Neural cell (in vitro differentiated cells): Measurements from ENCODE around the gene OSM. TPM values are rescaled to one million over a fixed set of nuclear protein-coding genes. Genes with fewer than 3 reads are reported as not detected.

Experiments used
- H2AFZ ChIP-seq: fragments of 200-600, 300-800 bp; sonication (generic), shearing (Covaris generic); 2 replicates; pipeline ENCODE4 v1.6.0; 2014; ENCODE audit warnings: low read depth, mild to moderate bottlenecking, antibody characterized with exemption, low read length, moderate library complexity
- H3F3A ChIP-seq: fragments of 200-600 bp; shearing (Covaris generic); 2 replicates; pipeline ENCODE4 v1.6.1; 2016; ENCODE audit warnings: mild to moderate bottlenecking, moderate library complexity, mixed read lengths, antibody characterized with exemption, low read length; ENCODE audit not compliant: insufficient read depth, poor library complexity, severe bottlenecking
- H3K27ac ChIP-seq: fragments of 200-600, 300-800 bp; sonication (generic), shearing (Covaris generic); 2 replicates; pipeline ENCODE4 v1.5.1; 2014; ENCODE audit warnings: mild to moderate bottlenecking, low read length, moderate library complexity
- H3K27me3 ChIP-seq: fragments of 300-800, 200-600 bp; sonication (generic), shearing (Covaris generic); 2 replicates; pipeline ENCODE4 v1.6.0; 2014; ENCODE audit warnings: mild to moderate bottlenecking, low read depth, low read length, moderate library complexity; ENCODE audit not compliant: insufficient read depth
- H3K36me3 ChIP-seq: fragments of 300-800, 200-600 bp; sonication (generic), shearing (Covaris generic); 2 replicates; pipeline ENCODE4 v1.5.1; 2014; ENCODE audit warnings: mild to moderate bottlenecking, antibody characterized with exemption, low read length, moderate library complexity; ENCODE audit not compliant: insufficient read depth
- H3K4me2 ChIP-seq: fragments of 300-800, 200-600 bp; sonication (generic), shearing (Covaris generic); 2 replicates; pipeline ENCODE4 v1.6.0; 2014; ENCODE audit warnings: mild to moderate bottlenecking, low read length
- H3K4me3 ChIP-seq: fragments of 300-800, 200-600 bp; sonication (generic), shearing (Covaris generic); 2 replicates; pipeline ENCODE4 v1.5.1; 2014; ENCODE audit warnings: mild to moderate bottlenecking, low read length, moderate library complexity
- H3K79me2 ChIP-seq: fragments of 200-600 bp; shearing (Covaris generic); replicated peaks from 2 replicates; pipeline ENCODE4 v1.6.0; 2014; ENCODE audit warnings: mild to moderate bottlenecking, low read length, moderate library complexity; ENCODE audit not compliant: insufficient read depth
- H3K9ac ChIP-seq: fragments of 300-800, 200-600 bp; sonication (generic), shearing (Covaris generic); 2 replicates; pipeline ENCODE4 v1.6.1; 2016; ENCODE audit warnings: mild to moderate bottlenecking, low read length, mixed read lengths
- H3K9me2 ChIP-seq: fragments of 200-600 bp; shearing (Covaris generic); 2 replicates; pipeline ENCODE4 v1.6.1; 2016; ENCODE audit warnings: mild to moderate bottlenecking, low read length, mixed read lengths; ENCODE audit not compliant: insufficient read depth
- H3K9me3 ChIP-seq: fragments of 200-600, 300-800 bp; sonication (generic), shearing (Covaris generic); 2 replicates; pipeline ENCODE4 v1.6.1; 2016; ENCODE audit warnings: mild to moderate bottlenecking, mixed run types, low read length, moderate library complexity, mixed read lengths
- H4K20me1 ChIP-seq: fragments of 200-600 bp; shearing (Covaris generic); 2 replicates; pipeline ENCODE4 v1.6.1; 2016; ENCODE audit warnings: mild to moderate bottlenecking, mixed run types; ENCODE audit not compliant: insufficient read depth
- CTCF ChIP-seq: fragments of 450-650 bp; IDR thresholded peaks from 2 replicates; pipeline ENCODE4 v1.5.1; 2014; ENCODE audit warnings: antibody characterized with exemption, mild to moderate bottlenecking, moderate library complexity; ENCODE audit not compliant: poor library complexity, severe bottlenecking
- EP300 ChIP-seq: fragments of 450-650 bp; conservative IDR thresholded peaks from 2 replicates; pipeline ENCODE4 v1.6.1; 2014; ENCODE audit warnings: antibody characterized with exemption, mild to moderate bottlenecking, moderate library complexity; ENCODE audit not compliant: poor library complexity, severe bottlenecking
- EZH2 ChIP-seq: fragments of 200-600, 300-800 bp; shearing (Covaris generic), sonication (generic); IDR thresholded peaks from 2 replicates; pipeline ENCODE4 v1.6.1; 2014; ENCODE audit warnings: antibody characterized with exemption, low read length, borderline replicate concordance, mild to moderate bottlenecking; ENCODE audit not compliant: insufficient read depth, poor library complexity, severe bottlenecking
- MXI1 ChIP-seq: fragments of 450-650 bp; conservative IDR thresholded peaks from 2 replicates; pipeline ENCODE4 v1.6.1; 2014; ENCODE audit warnings: antibody characterized with exemption, mild to moderate bottlenecking; ENCODE audit not compliant: poor library complexity, severe bottlenecking
- POLR2AphosphoS5 ChIP-seq: IDR thresholded peaks from 2 replicates; pipeline ENCODE4 v1.6.1; 2012
- RAD21 ChIP-seq: fragments of 450-650 bp; conservative IDR thresholded peaks from 2 replicates; pipeline ENCODE4 v1.6.1; 2014; ENCODE audit warnings: antibody characterized with exemption, mild to moderate bottlenecking, moderate library complexity
- REST ChIP-seq: IDR thresholded peaks from 2 replicates; pipeline ENCODE4 v1.6.1; 2012; ENCODE audit warnings: borderline replicate concordance
- SMC3 ChIP-seq: fragments of 450-650 bp; conservative IDR thresholded peaks from 2 replicates; pipeline ENCODE4 v1.6.1; 2014; ENCODE audit warnings: antibody characterized with exemption, mild to moderate bottlenecking, moderate library complexity; ENCODE audit not compliant: poor library complexity
- TAF1 ChIP-seq: IDR thresholded peaks from 2 replicates; pipeline ENCODE4 v1.6.1; 2012; ENCODE audit warnings: low read depth
- polyA plus RNA-seq: library from polyadenylated mRNA; depleted of rRNA; stranded (reverse); fragments of >200 nt; gene quantifications from 2 replicates; pipeline ENCODE4 v1.2.3, GENCODE V29; 2014

The OSM gene
- polyA plus RNA-seq, 1 donor from 2014 or later, result not detected

GRCh38 chr22:30306627-30307011 is 40.0 kb upstream of the OSM start:
- H3K79me2 ChIP-seq, result no peaks in the 10 kb centered on the region
- no peaks in the 10 kb centered on the region for H3K27me3 ChIP-seq
- H4K20me1 ChIP-seq, result no peaks in the 10 kb centered on the region
- no peak overlapping the region for H3K4me3 ChIP-seq
- no peak overlapping the region for H3K9ac ChIP-seq
- no peaks in the 10 kb centered on the region for H3K9me3 ChIP-seq
- no peaks in the 10 kb centered on the region for H3K9me2 ChIP-seq
- TF ChIP-seq SMC3 (no peak), RAD21 (no peak), TAF1 (no peak), CTCF (no peak), REST (no peak), MXI1 (no peak)
- H3K27ac ChIP-seq, result no peak overlapping the region
- no peak overlapping the region for H3K4me2 ChIP-seq
- no peak overlapping the region for H2AFZ ChIP-seq
- no peaks in the 10 kb centered on the region for H3K36me3 ChIP-seq
- no peaks in the 10 kb centered on the region for H3F3A ChIP-seq

GRCh38 chr22:30305906-30306626 is 39.4 kb upstream of the OSM start:
- Histone ChIP-seq H3K9me3 (no peaks in the 10 kb centered on the region), H3K9me2 (no peaks in the 10 kb centered on the region), H3K4me3 (no peak overlapping the region), H3F3A (no peaks in the 10 kb centered on the region), H3K27me3 (no peaks in the 10 kb centered on the region), H3K36me3 (no peaks in the 10 kb centered on the region), H3K9ac (no peak overlapping the region), H4K20me1 (no peaks in the 10 kb centered on the region), H3K4me2 (no peak overlapping the region), H2AFZ (no peak overlapping the region), H3K27ac (no peak overlapping the region), H3K79me2 (no peaks in the 10 kb centered on the region)
- TF ChIP-seq RAD21 (no peak), POLR2AphosphoS5 (no peak), REST (no peak), CTCF (no peak), EZH2 (no peak), EP300 (no peak), SMC3 (no peak), MXI1 (no peak), TAF1 (no peak)
